ENCODE measurements around the gene COQ5.
"Not testable (repeated sequence)": the region's sequence is repeated elsewhere in the genome, so short reads cannot be mapped to it uniquely, and the experiment has no call there.

Gene COQ5

DNA sequence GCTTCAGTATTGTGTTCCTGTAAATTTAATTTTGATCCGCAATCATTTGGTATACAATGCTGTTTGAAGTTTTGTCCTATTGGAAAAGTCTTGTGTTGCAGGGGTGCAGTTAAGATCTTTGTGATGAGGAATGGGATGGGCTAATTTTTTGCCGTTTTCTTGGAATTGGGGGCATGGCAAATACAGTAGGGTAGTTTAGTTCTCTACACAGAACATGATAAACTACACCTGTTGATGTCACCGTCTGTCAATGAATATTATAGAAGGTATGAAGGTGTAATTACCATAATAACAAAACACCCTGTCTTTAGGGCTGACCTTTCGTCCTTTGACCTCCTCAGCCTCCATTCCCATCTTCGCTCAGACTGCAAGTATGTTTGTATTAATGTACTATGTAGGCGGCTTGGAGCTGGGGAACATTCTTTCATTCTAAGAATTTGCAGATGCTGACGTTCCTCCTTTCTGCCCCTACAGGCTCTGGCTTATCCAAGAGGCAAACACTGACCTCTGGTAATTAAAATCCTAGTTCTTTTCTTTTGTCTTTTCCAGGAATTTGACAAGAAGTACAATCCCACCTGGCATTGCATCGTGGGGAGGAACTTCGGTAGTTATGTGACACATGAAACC is 31.3 kb downstream of the COQ5 start:
- Mint-ChIP-seq H3K36me3 (ENCODE audit: low read depth) (peaks cover 30% of the 10 kb centered on the region), H3K27ac (peak overlapping the region; percentile 78), H3K27me3 (no peaks in the 10 kb centered on the region), H3K9me3 (no peaks in the 10 kb centered on the region), H3K4me3 (peak overlapping the region; percentile 97), H3K4me1 (ENCODE audit: low read depth) (peaks cover 29% of the 10 kb centered on the region)

DNA sequence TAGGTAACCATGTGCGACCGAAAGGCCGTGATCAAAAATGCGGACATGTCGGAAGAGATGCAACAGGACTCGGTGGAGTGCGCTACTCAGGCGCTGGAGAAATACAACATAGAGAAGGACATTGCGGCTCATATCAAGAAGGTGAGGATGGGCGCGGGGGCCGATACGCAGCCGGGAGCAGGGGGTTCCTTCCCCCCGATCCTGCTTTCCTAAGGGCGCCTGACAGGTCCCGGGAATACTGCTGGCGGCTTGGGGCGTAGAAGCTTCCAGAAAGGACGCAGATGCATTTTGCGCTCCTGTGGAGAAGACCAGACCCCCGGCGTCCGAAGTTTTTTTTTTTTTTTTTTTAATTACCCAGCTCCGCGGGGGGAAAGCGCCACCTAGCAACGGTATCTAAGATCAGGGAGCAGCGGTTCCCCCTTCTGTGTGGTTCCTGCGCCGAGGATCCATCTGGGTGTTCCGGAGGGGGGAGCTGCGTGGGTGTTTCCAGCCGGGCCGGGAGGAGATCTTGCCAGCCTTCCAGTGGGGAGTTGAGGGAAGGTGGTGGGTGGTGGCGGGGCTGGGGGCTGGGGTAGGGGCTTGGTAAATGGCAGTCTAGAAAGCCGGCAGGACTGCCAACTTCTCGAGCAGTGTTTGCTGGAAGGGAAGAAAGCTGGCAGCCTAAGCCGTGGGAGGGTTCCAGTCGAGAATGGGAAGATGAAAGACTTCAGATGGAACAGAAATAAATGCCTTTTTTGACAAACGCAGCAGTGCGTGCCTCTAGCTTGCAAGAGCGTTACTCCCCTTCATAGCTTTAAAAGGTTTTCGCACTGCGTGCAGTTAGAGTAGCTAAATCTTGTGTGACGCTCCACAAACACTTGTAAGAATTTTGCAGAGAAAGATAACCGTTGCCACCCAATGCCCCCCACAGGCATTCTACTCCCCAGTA is 32.3 kb downstream of the COQ5 start:
- Mint-ChIP-seq H3K9me3 (no peaks in the 10 kb centered on the region), H3K27ac (peak overlapping the region; percentile 89), H3K4me3 (peak overlapping the region; percentile 97), H3K36me3 (ENCODE audit: low read depth) (peaks cover 28% of the 10 kb centered on the region), H3K4me1 (ENCODE audit: low read depth) (peaks cover 29% of the 10 kb centered on the region), H3K27me3 (no peaks in the 10 kb centered on the region)

- peak within 1 kb of the TSS; percentile 97 for H3K4me3 Mint-ChIP-seq
- no peaks in the 10 kb centered on the region for H3K9me3 Mint-ChIP-seq
- peaks cover 28% of the 10 kb centered on the region for H3K36me3 Mint-ChIP-seq (ENCODE audit: low read depth)
- H3K4me1 Mint-ChIP-seq (ENCODE audit: low read depth): peaks cover 29% of the 10 kb centered on the region
- H3K27ac Mint-ChIP-seq: peak within 1 kb of the TSS; percentile 89
- no peaks in the 10 kb centered on the region for H3K27me3 Mint-ChIP-seq
These were observed 33.1 kb downstream of the COQ5 start, which contains the start of gene DYNLL1 for GRCh38 chr12:120495731-120496412. Gene DYNLL1, plus strand, starts transcription at chr12:120496113. Its CDS starts 309 bp downstream, at chr12:120496422.

- H3K36me3 Mint-ChIP-seq (ENCODE audit: low read depth): peaks cover 24% of the 10 kb centered on the region
- no peaks in the 10 kb centered on the region for H3K27me3 Mint-ChIP-seq
- H3K4me3 Mint-ChIP-seq: peak overlapping the region; percentile 97
- peaks cover 29% of the 10 kb centered on the region for H3K4me1 Mint-ChIP-seq (ENCODE audit: low read depth)
- H3K9me3 Mint-ChIP-seq: no peaks in the 10 kb centered on the region
- H3K27ac Mint-ChIP-seq: peak overlapping the region; percentile 89
These were observed 33.7 kb downstream of the COQ5 start for GRCh38 chr12:120495186-120495730.

- Mint-ChIP-seq H3K4me3 (no peak overlapping the region), H3K27ac (no peak overlapping the region), H3K9me3 (no peaks in the 10 kb centered on the region), H3K4me1 (ENCODE audit: low read depth) (peaks cover 8% of the 10 kb centered on the region), H3K27me3 (no peaks in the 10 kb centered on the region), H3K36me3 (ENCODE audit: low read depth) (no peaks in the 10 kb centered on the region)
These were observed 38.0 kb downstream of the COQ5 start for GRCh38 chr12:120490833-120491512.

GRCh38 chr12:120490325-120490724 is 38.6 kb downstream of the COQ5 start:
- H3K9me3 Mint-ChIP-seq: no peaks in the 10 kb centered on the region
- H3K27me3 Mint-ChIP-seq: no peaks in the 10 kb centered on the region
- no peak overlapping the region for H3K27ac Mint-ChIP-seq
- H3K4me3 Mint-ChIP-seq: no peak overlapping the region
- no peaks in the 10 kb centered on the region for H3K36me3 Mint-ChIP-seq (ENCODE audit: low read depth)
- peaks cover 7% of the 10 kb centered on the region for H3K4me1 Mint-ChIP-seq (ENCODE audit: low read depth)

DNA sequence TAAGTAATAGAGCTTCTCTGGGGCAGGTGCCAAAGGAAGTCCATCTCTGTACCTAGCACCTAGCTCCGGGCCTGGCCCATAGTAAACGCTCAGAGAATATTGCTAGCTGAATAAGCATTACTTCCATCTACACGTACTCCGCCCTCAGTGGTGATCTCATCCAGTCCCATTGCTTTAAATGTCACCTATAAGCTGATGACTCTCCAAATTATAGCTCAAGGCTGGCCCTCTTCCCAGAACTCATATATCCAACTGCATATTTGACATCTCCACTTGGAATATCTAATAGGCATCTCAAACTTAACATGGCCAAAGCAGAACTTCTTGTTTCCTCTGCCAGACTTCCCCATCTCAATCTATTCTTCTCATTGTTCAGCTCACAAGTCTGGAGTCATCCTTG is 39.9 kb downstream of the COQ5 start:
- no peaks in the 10 kb centered on the region for H3K4me1 Mint-ChIP-seq (ENCODE audit: low read depth)
- no peaks in the 10 kb centered on the region for H3K27me3 Mint-ChIP-seq
- no peaks in the 10 kb centered on the region for H3K36me3 Mint-ChIP-seq (ENCODE audit: low read depth)
- H3K4me3 Mint-ChIP-seq: no peak overlapping the region
- H3K9me3 Mint-ChIP-seq: no peaks in the 10 kb centered on the region
- no peak overlapping the region for H3K27ac Mint-ChIP-seq

- Mint-ChIP-seq H3K4me1 (ENCODE audit: low read depth) (no peaks in the 10 kb centered on the region), H3K27ac (no peak overlapping the region), H3K36me3 (ENCODE audit: low read depth) (no peaks in the 10 kb centered on the region), H3K4me3 (no peak overlapping the region), H3K9me3 (no peaks in the 10 kb centered on the region), H3K27me3 (no peaks in the 10 kb centered on the region)
These were observed 40.8 kb downstream of the COQ5 start for GRCh38 chr12:120488057-120488640.

GRCh38 chr12:120487552-120487951 is 41.4 kb downstream of the COQ5 start:
- not testable (repeated sequence) for H3K27ac Mint-ChIP-seq; H3K4me1 Mint-ChIP-seq (ENCODE audit: low read depth); H3K9me3 Mint-ChIP-seq; H3K36me3 Mint-ChIP-seq (ENCODE audit: low read depth); H3K4me3 Mint-ChIP-seq; H3K27me3 Mint-ChIP-seq

- no peak overlapping the region for H3K27ac Mint-ChIP-seq
- no peaks in the 10 kb centered on the region for H3K9me3 Mint-ChIP-seq
- H3K36me3 Mint-ChIP-seq (ENCODE audit: low read depth): no peaks in the 10 kb centered on the region
- no peak overlapping the region for H3K4me3 Mint-ChIP-seq
- H3K27me3 Mint-ChIP-seq: no peaks in the 10 kb centered on the region
- H3K4me1 Mint-ChIP-seq (ENCODE audit: low read depth): peaks cover 8% of the 10 kb centered on the region
These were observed 42.7 kb downstream of the COQ5 start for GRCh38 chr12:120485961-120486881.

GRCh38 chr12:120483621-120484020 is 45.3 kb downstream of the COQ5 start:
- Mint-ChIP-seq H3K27ac (peak overlapping the region; percentile 2), H3K9me3 (no peaks in the 10 kb centered on the region), H3K4me3 (no peak overlapping the region), H3K4me1 (ENCODE audit: low read depth) (peaks cover 16% of the 10 kb centered on the region), H3K36me3 (ENCODE audit: low read depth) (no peaks in the 10 kb centered on the region), H3K27me3 (no peaks in the 10 kb centered on the region)

DNA sequence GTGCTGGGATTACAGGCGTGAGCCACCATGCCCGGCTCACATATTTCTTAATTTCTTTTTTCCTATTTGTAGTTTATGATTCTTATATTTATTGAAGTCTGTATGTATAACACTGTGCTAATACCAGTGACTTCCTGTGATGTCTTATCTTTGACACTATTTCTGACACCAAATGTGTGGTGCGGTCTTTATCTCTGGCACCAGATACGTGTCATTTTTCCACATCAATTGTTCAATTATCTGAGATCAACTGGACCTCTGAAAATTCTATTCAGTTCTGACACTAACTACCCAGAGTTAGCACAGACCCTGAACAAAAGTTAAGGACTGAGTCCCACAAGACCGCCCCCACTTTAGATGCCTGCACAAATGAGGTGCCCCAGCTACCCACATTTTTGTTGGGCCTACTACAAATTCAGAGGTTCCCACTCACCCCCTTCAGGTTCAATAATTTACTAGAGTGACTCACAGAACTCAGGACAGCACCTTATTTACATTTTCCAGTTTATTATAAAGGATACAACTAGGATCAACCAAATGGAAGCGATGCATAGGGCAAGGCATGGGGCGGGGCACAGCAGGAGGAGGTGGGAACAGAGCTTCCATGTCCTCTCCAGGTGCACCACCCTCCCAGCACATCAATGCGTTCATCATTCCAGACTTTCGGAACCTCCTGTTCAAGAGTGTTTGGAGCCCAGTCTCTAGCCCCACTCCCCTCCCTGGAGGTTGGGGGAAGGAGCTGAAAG is 47.8 kb downstream of the COQ5 start:
- H3K27me3 Mint-ChIP-seq: no peaks in the 10 kb centered on the region
- H3K36me3 Mint-ChIP-seq (ENCODE audit: low read depth): no peaks in the 10 kb centered on the region
- H3K27ac Mint-ChIP-seq: peak overlapping the region; percentile 68
- H3K9me3 Mint-ChIP-seq: no peaks in the 10 kb centered on the region
- H3K4me1 Mint-ChIP-seq (ENCODE audit: low read depth): peaks cover 16% of the 10 kb centered on the region
- H3K4me3 Mint-ChIP-seq: no peak overlapping the region

GRCh38 chr12:120480211-120480610 is 48.7 kb downstream of the COQ5 start:
- Mint-ChIP-seq H3K27ac (peak overlapping the region; percentile 61), H3K4me1 (ENCODE audit: low read depth) (peaks cover 16% of the 10 kb centered on the region), H3K36me3 (ENCODE audit: low read depth) (no peaks in the 10 kb centered on the region), H3K9me3 (no peaks in the 10 kb centered on the region), H3K4me3 (no peak overlapping the region), H3K27me3 (no peaks in the 10 kb centered on the region)
